Raji (cell line): ENCODE measurements around the gene PCDHA4.

ENCODE experiments used
- POLR2A ChIP-seq: IDR thresholded peaks from 2 replicates; pipeline ENCODE4 v1.6.1; 2011; ENCODE audit warnings: low read depth, low read length, control low read depth; ENCODE audit not compliant: insufficient read depth

Gene PCDHA4

GRCh38 chr5:140857177-140857986 lies 50.5 kb downstream of the PCDHA4 start:
- TF ChIP-seq POLR2A: no peak

GRCh38 chr5:140857987-140858240 lies 51.0 kb downstream of the PCDHA4 start:
- no peak for TF ChIP-seq POLR2A

- no peak for TF ChIP-seq POLR2A
These were observed 55.8 kb downstream of the PCDHA4 start for GRCh38 chr5:140862441-140863295.
